GM23338 (cell line): ENCODE results near the gene PACS1. TPM values are rescaled to one million over a fixed set of nuclear protein-coding genes. Genes with fewer than 3 reads are reported as not detected.

ENCODE experiments used
- ATAC-seq: fragments of 200-7000 bp; cut with Tn5 transposase; 3 replicates; pipeline ENCODE4 v1.9.1; 2020
- DNase-seq: peaks from one replicate; pipeline ENCODE4 v3.0.0-alpha.2; 2015; ENCODE audit warnings: low spot score
- H2AFZ ChIP-seq: fragments of 200-600 bp; sonication (generic); 2 replicates; pipeline ENCODE4 v1.8.0; 2016; ENCODE audit warnings: antibody characterized with exemption, mild to moderate bottlenecking, moderate library complexity
- H3F3A ChIP-seq: fragments of 200-600 bp; sonication (generic); replicated peaks from 2 replicates; pipeline ENCODE4 v1.8.0; 2017; ENCODE audit warnings: antibody characterized with exemption, mixed run types, low read depth
- H3K27ac ChIP-seq: fragments of 200-600 bp; sonication (generic); 2 replicates; pipeline ENCODE4 v1.6.1; 2016; ENCODE audit warnings: low read depth
- H3K27me3 ChIP-seq: fragments of 200-600 bp; sonication (generic); 2 replicates; pipeline ENCODE4 v1.8.0; 2016; ENCODE audit warnings: mild to moderate bottlenecking, mixed run types, moderate library complexity; ENCODE audit not compliant: insufficient read depth
- H3K36me3 ChIP-seq: fragments of 200-600 bp; sonication (generic); 2 replicates; pipeline ENCODE4 v1.8.0; 2016; ENCODE audit warnings: mild to moderate bottlenecking; ENCODE audit not compliant: insufficient read depth
- H3K4me1 ChIP-seq: fragments of 200-600 bp; sonication (generic); 2 replicates; pipeline ENCODE4 v1.8.0; 2016; ENCODE audit warnings: mild to moderate bottlenecking, moderate library complexity; ENCODE audit not compliant: insufficient read depth
- H3K4me2 ChIP-seq: fragments of 200-600 bp; sonication (generic); 2 replicates; pipeline ENCODE4 v1.7.1; 2017; ENCODE audit warnings: mixed run types
- H3K4me3 ChIP-seq: fragments of 200-600 bp; sonication (generic); 2 replicates; pipeline ENCODE4 v1.6.1; 2016; ENCODE audit warnings: mixed run types
- H3K79me2 ChIP-seq: fragments of 200-600 bp; sonication (generic); replicated peaks from 2 replicates; pipeline ENCODE4 v1.8.0; 2017; ENCODE audit warnings: mild to moderate bottlenecking; ENCODE audit not compliant: insufficient read depth
- H3K9me2 ChIP-seq: fragments of 200-600 bp; sonication (generic); 2 replicates; pipeline ENCODE4 v1.8.0; 2017; ENCODE audit not compliant: insufficient read depth
- H4K20me1 ChIP-seq: fragments of 200-600 bp; sonication (generic); replicated peaks from 2 replicates; pipeline ENCODE4 v1.8.0; 2017; ENCODE audit warnings: mild to moderate bottlenecking; ENCODE audit not compliant: insufficient read depth
- H3K27ac Mint-ChIP-seq: 2 replicates; pipeline ENCODE4 v1.8.0; 2020; ENCODE audit warnings: inconsistent platforms, mild to moderate bottlenecking, moderate library complexity, mixed read lengths
- H3K27me3 Mint-ChIP-seq: 3 replicates; pipeline ENCODE4 v1.8.0; 2022; ENCODE audit warnings: low read depth, mild to moderate bottlenecking, moderate library complexity, mixed read lengths, inconsistent platforms; ENCODE audit not compliant: insufficient read depth, poor library complexity
- H3K36me3 Mint-ChIP-seq: 3 replicates; pipeline ENCODE4 v1.8.0; 2021; ENCODE audit warnings: low read depth, mild to moderate bottlenecking, inconsistent platforms, moderate library complexity, mixed read lengths
- H3K4me1 Mint-ChIP-seq: 3 replicates; pipeline ENCODE4 v1.8.0; 2020; ENCODE audit warnings: mild to moderate bottlenecking, inconsistent platforms, mixed read lengths
- H3K4me3 Mint-ChIP-seq: 3 replicates; pipeline ENCODE4 v1.8.0; 2021; ENCODE audit warnings: moderate library complexity, mild to moderate bottlenecking, inconsistent platforms, mixed read lengths
- H3K9me3 Mint-ChIP-seq: 3 replicates; pipeline ENCODE4 v1.8.0; 2020; ENCODE audit warnings: moderate library complexity, mild to moderate bottlenecking, inconsistent platforms, mixed read lengths
- CREB1 ChIP-seq: fragments of 250-450 bp; sonication (Bioruptor Pico); IDR thresholded peaks from 2 replicates; pipeline ENCODE4 v1.5.0; 2020; ENCODE audit warnings: low read depth, mild to moderate bottlenecking, moderate library complexity
- CTCF ChIP-seq, 2 experiments: fragments of 200-600 bp in 1 of 2; sonication (generic) in 1 of 2; conservative IDR thresholded peaks; 2 replicates each; pipeline versions ENCODE4 v1.5.1 to v1.6.1; 2016 to 2017; ENCODE audit warnings: antibody characterized with exemption in 2 of 2, low read depth in 2 of 2, mild to moderate bottlenecking in 2 of 2, moderate library complexity in 1 of 2
- EZH2 ChIP-seq: fragments of 200-600 bp; sonication (generic); IDR thresholded peaks from one replicate; pipeline ENCODE4 v1.8.0; 2017; ENCODE audit warnings: antibody characterized with exemption, mild to moderate bottlenecking, low read depth; ENCODE audit not compliant: unreplicated experiment
- EZH2phosphoT487 ChIP-seq: fragments of 200-600 bp; sonication (generic); IDR thresholded peaks from one replicate; pipeline ENCODE4 v1.8.1; 2018; ENCODE audit warnings: antibody characterized with exemption; ENCODE audit not compliant: unreplicated experiment
- JUNB ChIP-seq: IDR thresholded peaks from one replicate; pipeline ENCODE4 v1.6.1; 2016; ENCODE audit warnings: antibody characterized with exemption; ENCODE audit not compliant: unreplicated experiment
- POLR2AphosphoS5 ChIP-seq: IDR thresholded peaks from 2 replicates; pipeline ENCODE4 v1.6.1; 2016; ENCODE audit warnings: antibody characterized with exemption, low read depth
- REST ChIP-seq: IDR thresholded peaks from one replicate; pipeline ENCODE4 v1.6.1; 2018; ENCODE audit warnings: antibody characterized with exemption; ENCODE audit not compliant: unreplicated experiment
- STAT1 ChIP-seq: IDR thresholded peaks from one replicate; pipeline ENCODE4 v1.6.1; 2016; ENCODE audit warnings: antibody characterized with exemption; ENCODE audit not compliant: unreplicated experiment
- ZNF114 ChIP-seq: fragments of 250-450 bp; sonication (Bioruptor Pico); IDR thresholded peaks from 2 replicates; pipeline ENCODE4 v1.5.0; 2020; ENCODE audit warnings: mild to moderate bottlenecking, moderate library complexity
- ZNF331 ChIP-seq: fragments of 250-450 bp; sonication (Bioruptor Pico); IDR thresholded peaks from 2 replicates; pipeline ENCODE4 v1.5.0; 2020; ENCODE audit warnings: low read depth, mild to moderate bottlenecking, moderate library complexity
- polyA plus RNA-seq: library from polyadenylated mRNA; unstranded; fragments of >200 nt; fragmentation: Nextera tagmentation; extraction: Ambion mirVana; gene quantifications from 2 replicates; pipeline ENCODE4 v1.2.1, GENCODE V29; 2016
- total RNA-seq: library from RNA; depleted of rRNA; stranded (reverse); fragments of >200 nt; shearing (Covaris generic); gene quantifications from 2 replicates; pipeline ENCODE4 v1.2.3, GENCODE V29; 2014
- TF ChIP-seq, protein P1 (sequence below): IDR thresholded peaks from 2 replicates; pipeline ENCODE4 v1.6.1; 2016; ENCODE audit warnings: antibody characterized with exemption
- TF ChIP-seq, protein P2 (sequence below): fragments of 250-450 bp; sonication (Bioruptor Pico); IDR thresholded peaks from 2 replicates; pipeline ENCODE4 v1.5.0; 2020; ENCODE audit warnings: mild to moderate bottlenecking, moderate library complexity

Gene PACS1
- total and polyA plus RNA-seq, 2 experiments from 2014 or later: 8.0 to 37.5 TPM

- DNase-seq: no peak
- no peak overlapping the region for H2AFZ ChIP-seq
Observed at GRCh38 chr11:66039765-66040164, 30.3 kb upstream of the PACS1 start.

More at GRCh38 chr11:66039765-66040164, 30.3 kb upstream of the PACS1 start:
- Histone ChIP-seq H3K4me1 (no peaks in the 10 kb centered on the region), H3K4me2 (no peak overlapping the region), H3K27ac (no peak overlapping the region), H3K9me2 (no peaks in the 10 kb centered on the region), H3K79me2 (no peaks in the 10 kb centered on the region), H3F3A (peaks cover 4% of the 10 kb centered on the region; the same call in 1 of the 2 replicates), H4K20me1 (no peaks in the 10 kb centered on the region; the same call in 1 of the 2 replicates), H3K36me3 (no peaks in the 10 kb centered on the region), H3K4me3 (no peak overlapping the region), H3K27me3 (no peaks in the 10 kb centered on the region)
- ATAC-seq: no peak
- H3K9me3 Mint-ChIP-seq: peaks cover 37% of the 10 kb centered on the region
- peaks cover 31% of the 10 kb centered on the region for H3K36me3 Mint-ChIP-seq
- H3K4me3 Mint-ChIP-seq: no peak overlapping the region
- peaks cover 3% of the 10 kb centered on the region for H3K27me3 Mint-ChIP-seq
- peaks cover 3% of the 10 kb centered on the region for H3K4me1 Mint-ChIP-seq
- TF ChIP-seq CREB1 (CRISPR knock-in tag) (no peak), ZNF331 (no peak), CTCF (conservative IDR thresholded peaks at IDR 0.05; ENCODE audit: low read depth in 2 of 2) (no peak), ZNF114 (CRISPR knock-in tag) (no peak), EZH2phosphoT487 (no peak), EZH2 (no peak), STAT1 (no peak), JUNB (no peak), POLR2AphosphoS5 (no peak), REST (no peak)
- TF ChIP-seq, protein P1, sequence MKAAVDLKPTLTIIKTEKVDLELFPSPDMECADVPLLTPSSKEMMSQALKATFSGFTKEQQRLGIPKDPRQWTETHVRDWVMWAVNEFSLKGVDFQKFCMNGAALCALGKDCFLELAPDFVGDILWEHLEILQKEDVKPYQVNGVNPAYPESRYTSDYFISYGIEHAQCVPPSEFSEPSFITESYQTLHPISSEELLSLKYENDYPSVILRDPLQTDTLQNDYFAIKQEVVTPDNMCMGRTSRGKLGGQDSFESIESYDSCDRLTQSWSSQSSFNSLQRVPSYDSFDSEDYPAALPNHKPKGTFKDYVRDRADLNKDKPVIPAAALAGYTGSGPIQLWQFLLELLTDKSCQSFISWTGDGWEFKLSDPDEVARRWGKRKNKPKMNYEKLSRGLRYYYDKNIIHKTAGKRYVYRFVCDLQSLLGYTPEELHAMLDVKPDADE: no peak
- TF ChIP-seq, protein P2, sequence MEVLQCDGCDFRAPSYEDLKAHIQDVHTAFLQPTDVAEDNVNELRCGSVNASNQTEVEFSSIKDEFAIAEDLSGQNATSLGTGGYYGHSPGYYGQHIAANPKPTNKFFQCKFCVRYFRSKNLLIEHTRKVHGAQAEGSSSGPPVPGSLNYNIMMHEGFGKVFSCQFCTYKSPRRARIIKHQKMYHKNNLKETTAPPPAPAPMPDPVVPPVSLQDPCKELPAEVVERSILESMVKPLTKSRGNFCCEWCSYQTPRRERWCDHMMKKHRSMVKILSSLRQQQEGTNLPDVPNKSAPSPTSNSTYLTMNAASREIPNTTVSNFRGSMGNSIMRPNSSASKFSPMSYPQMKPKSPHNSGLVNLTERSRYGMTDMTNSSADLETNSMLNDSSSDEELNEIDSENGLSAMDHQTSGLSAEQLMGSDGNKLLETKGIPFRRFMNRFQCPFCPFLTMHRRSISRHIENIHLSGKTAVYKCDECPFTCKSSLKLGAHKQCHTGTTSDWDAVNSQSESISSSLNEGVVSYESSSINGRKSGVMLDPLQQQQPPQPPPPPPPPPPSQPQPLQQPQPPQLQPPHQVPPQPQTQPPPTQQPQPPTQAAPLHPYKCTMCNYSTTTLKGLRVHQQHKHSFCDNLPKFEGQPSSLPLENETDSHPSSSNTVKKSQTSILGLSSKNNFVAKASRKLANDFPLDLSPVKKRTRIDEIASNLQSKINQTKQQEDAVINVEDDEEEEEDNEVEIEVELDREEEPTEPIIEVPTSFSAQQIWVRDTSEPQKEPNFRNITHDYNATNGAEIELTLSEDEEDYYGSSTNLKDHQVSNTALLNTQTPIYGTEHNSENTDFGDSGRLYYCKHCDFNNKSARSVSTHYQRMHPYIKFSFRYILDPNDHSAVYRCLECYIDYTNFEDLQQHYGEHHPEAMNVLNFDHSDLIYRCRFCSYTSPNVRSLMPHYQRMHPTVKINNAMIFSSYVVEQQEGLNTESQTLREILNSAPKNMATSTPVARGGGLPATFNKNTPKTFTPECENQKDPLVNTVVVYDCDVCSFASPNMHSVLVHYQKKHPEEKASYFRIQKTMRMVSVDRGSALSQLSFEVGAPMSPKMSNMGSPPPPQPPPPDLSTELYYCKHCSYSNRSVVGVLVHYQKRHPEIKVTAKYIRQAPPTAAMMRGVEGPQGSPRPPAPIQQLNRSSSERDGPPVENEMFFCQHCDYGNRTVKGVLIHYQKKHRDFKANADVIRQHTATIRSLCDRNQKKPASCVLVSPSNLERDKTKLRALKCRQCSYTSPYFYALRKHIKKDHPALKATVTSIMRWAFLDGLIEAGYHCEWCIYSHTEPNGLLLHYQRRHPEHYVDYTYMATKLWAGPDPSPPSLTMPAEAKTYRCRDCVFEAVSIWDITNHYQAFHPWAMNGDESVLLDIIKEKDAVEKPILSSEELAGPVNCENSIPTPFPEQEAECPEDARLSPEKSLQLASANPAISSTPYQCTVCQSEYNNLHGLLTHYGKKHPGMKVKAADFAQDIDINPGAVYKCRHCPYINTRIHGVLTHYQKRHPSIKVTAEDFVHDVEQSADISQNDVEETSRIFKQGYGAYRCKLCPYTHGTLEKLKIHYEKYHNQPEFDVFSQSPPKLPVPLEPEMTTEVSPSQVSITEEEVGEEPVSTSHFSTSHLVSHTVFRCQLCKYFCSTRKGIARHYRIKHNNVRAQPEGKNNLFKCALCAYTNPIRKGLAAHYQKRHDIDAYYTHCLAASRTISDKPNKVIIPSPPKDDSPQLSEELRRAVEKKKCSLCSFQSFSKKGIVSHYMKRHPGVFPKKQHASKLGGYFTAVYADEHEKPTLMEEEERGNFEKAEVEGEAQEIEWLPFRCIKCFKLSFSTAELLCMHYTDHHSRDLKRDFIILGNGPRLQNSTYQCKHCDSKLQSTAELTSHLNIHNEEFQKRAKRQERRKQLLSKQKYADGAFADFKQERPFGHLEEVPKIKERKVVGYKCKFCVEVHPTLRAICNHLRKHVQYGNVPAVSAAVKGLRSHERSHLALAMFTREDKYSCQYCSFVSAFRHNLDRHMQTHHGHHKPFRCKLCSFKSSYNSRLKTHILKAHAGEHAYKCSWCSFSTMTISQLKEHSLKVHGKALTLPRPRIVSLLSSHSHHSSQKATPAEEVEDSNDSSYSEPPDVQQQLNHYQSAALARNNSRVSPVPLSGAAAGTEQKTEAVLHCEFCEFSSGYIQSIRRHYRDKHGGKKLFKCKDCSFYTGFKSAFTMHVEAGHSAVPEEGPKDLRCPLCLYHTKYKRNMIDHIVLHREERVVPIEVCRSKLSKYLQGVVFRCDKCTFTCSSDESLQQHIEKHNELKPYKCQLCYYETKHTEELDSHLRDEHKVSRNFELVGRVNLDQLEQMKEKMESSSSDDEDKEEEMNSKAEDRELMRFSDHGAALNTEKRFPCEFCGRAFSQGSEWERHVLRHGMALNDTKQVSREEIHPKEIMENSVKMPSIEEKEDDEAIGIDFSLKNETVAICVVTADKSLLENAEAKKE: no peak
- H3K27ac Mint-ChIP-seq: no peak overlapping the region
